SK-N-SH (cell line): ENCODE measurements around the gene TBX1. TPM values are rescaled to one million over a fixed set of nuclear protein-coding genes. Genes with fewer than 3 reads are reported as not detected.
"Not testable (repeated sequence)": the region's sequence is repeated elsewhere in the genome, so short reads cannot be mapped to it uniquely, and the experiment has no call there.

Experiments
- CTCF ChIA-PET: fragments of 300-600, 350-600 bp; formaldehyde crosslinking; extraction: SDS; loops from one replicate; lab custom pipeline; 2021; lab: Yijun Ruan, JAX
- POLR2A ChIA-PET: fragments of 350-600 bp; sonication (Branson Sonifier 250); formaldehyde crosslinking; extraction: SDS; loops from one replicate; lab custom pipeline; 2020; ENCODE audit warnings: antibody characterized with exemption, inconsistent platforms; lab: Yijun Ruan, JAX
- DNase-seq: peaks from one replicate; pipeline ENCODE4 v3.0.0; 2012
- H2AFZ ChIP-seq: fragments of 200-600 bp; sonication (generic); 2 replicates; pipeline ENCODE4 v1.8.1; 2016; ENCODE audit warnings: antibody characterized with exemption, mild to moderate bottlenecking, low read depth
- H3F3A ChIP-seq: fragments of 200-600 bp; sonication (generic); replicated peaks from 2 replicates; pipeline ENCODE3; 2016; ENCODE audit warnings: antibody characterized with exemption, mild to moderate bottlenecking; ENCODE audit not compliant: insufficient read depth
- H3K27ac ChIP-seq, 2 experiments: fragments of 200-500 bp in 1 of 2; fragments of 200-600 bp in 1 of 2; sonication (Bioruptor generic) in 1 of 2; sonication (generic), shearing (Covaris generic) in 1 of 2; 2 replicates each; pipeline versions ENCODE4 v1.5.1 to v1.6.1; 2014 to 2016; ENCODE audit warnings: low read depth in 2 of 2, inconsistent platforms in 1 of 2, low read length in 1 of 2, mild to moderate bottlenecking in 1 of 2, mixed read lengths in 1 of 2
- H3K27me3 ChIP-seq: fragments of 200-600 bp; sonication (generic), shearing (Covaris generic); 2 replicates; pipeline ENCODE4 v1.6.1; 2016; ENCODE audit warnings: mixed run types; ENCODE audit not compliant: insufficient read depth
- H3K36me3 ChIP-seq, 2 experiments: fragments of 200-500 bp in 1 of 2; fragments of 200-600 bp in 1 of 2; sonication (Bioruptor generic) in 1 of 2; sonication (generic) in 1 of 2; replicated peaks in 1 of 2; 2 replicates each; pipeline versions ENCODE3 to v1.5.1; 2014 to 2016; ENCODE audit warnings: low read length in 1 of 2, mild to moderate bottlenecking in 1 of 2; ENCODE audit not compliant: insufficient read depth in 2 of 2, control insufficient read depth in 1 of 2
- H3K4me1 ChIP-seq, 2 experiments: fragments of 200-500 bp in 1 of 2; fragments of 200-600 bp in 1 of 2; sonication (Bioruptor generic) in 1 of 2; sonication (generic), shearing (Covaris generic) in 1 of 2; 2 replicates each; pipeline versions ENCODE4 v1.5.1 to v1.6.1; 2014 to 2016; ENCODE audit warnings: low read depth in 1 of 2, low read length in 1 of 2, mixed run types in 1 of 2; ENCODE audit not compliant: insufficient read depth in 2 of 2, control insufficient read depth in 1 of 2
- H3K4me2 ChIP-seq: fragments of 200-600 bp; sonication (generic), shearing (Covaris generic); 2 replicates; pipeline ENCODE4 v1.6.1; 2017; ENCODE audit warnings: mixed run types
- H3K4me3 ChIP-seq, 2 experiments: fragments of 200-500 bp in 1 of 2; fragments of 200-600 bp in 1 of 2; sonication (Bioruptor generic) in 1 of 2; sonication (generic), shearing (Covaris generic) in 1 of 2; 2 replicates each; pipeline versions ENCODE4 v1.5.1 to v1.8.1; 2014 to 2016; ENCODE audit warnings: low read depth in 2 of 2, inconsistent platforms in 1 of 2, low read length in 1 of 2, mild to moderate bottlenecking in 1 of 2, mixed read lengths in 1 of 2, moderate library complexity in 1 of 2
- H3K79me2 ChIP-seq: fragments of 200-600 bp; sonication (generic); 2 replicates; pipeline ENCODE4 v1.8.1; 2017; ENCODE audit warnings: mild to moderate bottlenecking; ENCODE audit not compliant: insufficient read depth
- H3K9ac ChIP-seq: fragments of 200-600 bp; sonication (generic); 2 replicates; pipeline ENCODE4 v1.6.1; 2017; ENCODE audit warnings: mixed run types
- H3K9me2 ChIP-seq: fragments of 200-600 bp; sonication (generic); 2 replicates; pipeline ENCODE4 v1.6.1; 2017; ENCODE audit warnings: mixed run types
- H3K9me3 ChIP-seq: fragments of 200-600 bp; sonication (generic); 2 replicates; pipeline ENCODE4 v1.6.1; 2017; ENCODE audit warnings: mixed run types, mild to moderate bottlenecking, moderate library complexity
- H4K20me1 ChIP-seq: fragments of 200-600 bp; sonication (generic); 2 replicates; pipeline ENCODE4 v1.6.1; 2017; ENCODE audit warnings: mild to moderate bottlenecking, mixed run types; ENCODE audit not compliant: insufficient read depth
- ELF1 ChIP-seq: IDR thresholded peaks from 2 replicates; pipeline ENCODE4 v1.4.0; 2012
- EP300 ChIP-seq, 2 experiments: IDR thresholded peaks; 2 replicates each; pipeline versions ENCODE4 v1.4.0 to v1.6.1; 2012; ENCODE audit warnings: borderline replicate concordance in 1 of 2, low read depth in 1 of 2, low read length in 1 of 2
- EZH2phosphoT487 ChIP-seq: fragments of 200-600 bp; sonication (generic); IDR thresholded peaks from 2 replicates; pipeline ENCODE4 v1.6.1; 2017; ENCODE audit warnings: low read depth, mixed run types, mild to moderate bottlenecking, antibody characterized with exemption, moderate library complexity, borderline replicate concordance
- FOSL2 ChIP-seq: IDR thresholded peaks from 2 replicates; pipeline ENCODE4 v1.4.0; 2012; ENCODE audit warnings: low read depth, mild to moderate bottlenecking, moderate library complexity, borderline replicate concordance
- FOXJ3 ChIP-seq: sonication (generic); formaldehyde crosslinking; IDR thresholded peaks from 2 replicates; pipeline ENCODE4 v1.5.1; 2020; ENCODE audit warnings: mild to moderate bottlenecking, missing genetic modification reagents
- GABPA ChIP-seq: IDR thresholded peaks from 2 replicates; pipeline ENCODE4 v1.4.0; 2012; ENCODE audit warnings: low read depth, mild to moderate bottlenecking
- NFIC ChIP-seq: IDR thresholded peaks from 2 replicates; pipeline ENCODE4 v1.4.0; 2012; ENCODE audit warnings: borderline replicate concordance
- NRF1 ChIP-seq: IDR thresholded peaks from 2 replicates; pipeline ENCODE4 v1.6.1; 2012; ENCODE audit warnings: low read depth, mild to moderate bottlenecking, low read length
- RCOR1 ChIP-seq: fragments of 150-350 bp; IDR thresholded peaks from 2 replicates; pipeline ENCODE4 v1.6.1; 2017; ENCODE audit warnings: antibody characterized with exemption, low read length
- RXRA ChIP-seq: IDR thresholded peaks from 2 replicates; pipeline ENCODE4 v1.4.0; 2012; ENCODE audit warnings: low read depth, mild to moderate bottlenecking, borderline replicate concordance
- SMC3 ChIP-seq: IDR thresholded peaks from 2 replicates; pipeline ENCODE4 v1.6.1; 2012; ENCODE audit warnings: low read depth, low read length, improper control_type of control experiment
- TCF12 ChIP-seq: IDR thresholded peaks from 2 replicates; pipeline ENCODE4 v1.4.0; 2012
- TEAD4 ChIP-seq: IDR thresholded peaks from 2 replicates; pipeline ENCODE4 v1.4.0; 2012; ENCODE audit warnings: mild to moderate bottlenecking, borderline replicate concordance; ENCODE audit not compliant: insufficient read depth
- WGBS: methylation state at CpG from one replicate; pipeline ENCODE4 v1.1.6; 2017; ENCODE audit warnings: low lambda C conversion rate; 5-methylcytosine and 5-hydroxymethylcytosine counted together
- polyA plus RNA-seq, 3 experiments: library from polyadenylated mRNA; depleted of rRNA; stranded (reverse); fragments of >200 nt; gene quantifications; 2 replicates each; pipeline ENCODE4 v1.2.3, GENCODE V29; 2012
- TF ChIP-seq, protein P1 (sequence below): fragments of 150-350 bp; IDR thresholded peaks from 2 replicates; pipeline ENCODE4 v1.6.1; 2017; ENCODE audit warnings: antibody characterized with exemption, low read length, low read depth, borderline replicate concordance
- TF ChIP-seq, protein P2 (sequence below): fragments of 200-600 bp; sonication (generic); IDR thresholded peaks from 2 replicates; pipeline ENCODE4 v1.6.1; 2017; ENCODE audit warnings: antibody characterized with exemption, mild to moderate bottlenecking, moderate library complexity
- TF ChIP-seq, protein P3 (sequence below): IDR thresholded peaks from 2 replicates; pipeline ENCODE4 v1.4.0; 2012; ENCODE audit warnings: low read depth, borderline replicate concordance

The TBX1 gene
- polyA plus RNA-seq, 1 of the 3 experiments (the other 2 are of a cell fraction) = not detected

DNA sequence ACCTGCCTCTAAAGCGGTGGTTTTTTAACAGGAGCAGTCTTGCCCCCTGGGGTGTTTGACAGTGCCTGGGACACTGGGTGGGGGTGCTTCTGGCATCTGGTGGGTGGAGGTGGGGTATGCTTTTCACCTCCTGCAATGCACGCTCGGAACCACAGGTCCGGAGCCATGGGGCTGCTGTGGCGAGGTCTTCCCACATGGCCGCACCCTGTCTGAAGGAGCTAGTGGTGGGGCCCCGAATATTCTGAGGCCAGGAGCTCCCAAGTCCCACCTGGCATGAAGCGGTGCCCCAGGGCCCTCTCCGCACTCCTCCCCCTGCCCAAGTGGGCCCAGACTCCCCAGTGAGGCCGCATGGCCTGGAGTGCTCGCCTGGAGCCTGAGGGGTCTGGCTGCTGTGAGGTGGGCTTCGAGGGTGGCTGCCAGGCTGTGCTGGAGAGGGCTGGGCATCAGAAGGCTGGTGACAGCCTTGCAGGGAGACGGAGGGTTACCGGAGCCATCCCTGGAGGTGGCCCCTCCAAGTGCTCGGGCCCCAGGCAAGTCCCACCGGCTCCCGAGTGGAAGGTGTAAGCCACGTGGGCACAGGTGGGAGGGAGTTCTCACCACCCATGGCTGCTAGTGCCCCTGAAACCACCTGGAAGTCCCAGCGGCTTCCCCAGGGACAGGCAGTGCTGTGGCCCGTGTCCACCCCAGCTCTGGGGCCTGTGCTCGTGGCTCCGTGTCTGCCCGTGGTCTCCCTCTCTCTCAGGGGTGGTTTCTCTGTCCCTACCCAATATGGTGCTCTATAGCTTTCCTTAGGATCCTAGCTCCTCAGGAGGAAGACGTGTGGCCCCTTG, 15.1 kb downstream of the TBX1 start:
- peaks cover 3% of the 10 kb centered on the region; the same call in 1 of the 2 replicates for H3K27me3 ChIP-seq
- no peaks in the 10 kb centered on the region for H4K20me1 ChIP-seq
- no peak overlapping the region for H3K9ac ChIP-seq
- no peaks in the 10 kb centered on the region for H3K36me3 ChIP-seq
- WGBS = 82% methylated on average over 6 of the region's 24 CpGs
- POLR2A ChIA-PET = no interaction called here
- no peak overlapping the region for H3K4me3 ChIP-seq
- CTCF ChIA-PET = interaction anchor here (1.1 to 3.4 kb wide), 2 partner anchors 10 to 45 kb away, joined by 3 to 10 read pairs; no protein-coding TSS in a partner anchor
- TF ChIP-seq NFIC (no peak), GABPA (no peak), EZH2phosphoT487 (no peak)
- TF ChIP-seq, protein P1, sequence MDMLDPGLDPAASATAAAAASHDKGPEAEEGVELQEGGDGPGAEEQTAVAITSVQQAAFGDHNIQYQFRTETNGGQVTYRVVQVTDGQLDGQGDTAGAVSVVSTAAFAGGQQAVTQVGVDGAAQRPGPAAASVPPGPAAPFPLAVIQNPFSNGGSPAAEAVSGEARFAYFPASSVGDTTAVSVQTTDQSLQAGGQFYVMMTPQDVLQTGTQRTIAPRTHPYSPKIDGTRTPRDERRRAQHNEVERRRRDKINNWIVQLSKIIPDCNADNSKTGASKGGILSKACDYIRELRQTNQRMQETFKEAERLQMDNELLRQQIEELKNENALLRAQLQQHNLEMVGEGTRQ = no peak
- TF ChIP-seq, protein P2, sequence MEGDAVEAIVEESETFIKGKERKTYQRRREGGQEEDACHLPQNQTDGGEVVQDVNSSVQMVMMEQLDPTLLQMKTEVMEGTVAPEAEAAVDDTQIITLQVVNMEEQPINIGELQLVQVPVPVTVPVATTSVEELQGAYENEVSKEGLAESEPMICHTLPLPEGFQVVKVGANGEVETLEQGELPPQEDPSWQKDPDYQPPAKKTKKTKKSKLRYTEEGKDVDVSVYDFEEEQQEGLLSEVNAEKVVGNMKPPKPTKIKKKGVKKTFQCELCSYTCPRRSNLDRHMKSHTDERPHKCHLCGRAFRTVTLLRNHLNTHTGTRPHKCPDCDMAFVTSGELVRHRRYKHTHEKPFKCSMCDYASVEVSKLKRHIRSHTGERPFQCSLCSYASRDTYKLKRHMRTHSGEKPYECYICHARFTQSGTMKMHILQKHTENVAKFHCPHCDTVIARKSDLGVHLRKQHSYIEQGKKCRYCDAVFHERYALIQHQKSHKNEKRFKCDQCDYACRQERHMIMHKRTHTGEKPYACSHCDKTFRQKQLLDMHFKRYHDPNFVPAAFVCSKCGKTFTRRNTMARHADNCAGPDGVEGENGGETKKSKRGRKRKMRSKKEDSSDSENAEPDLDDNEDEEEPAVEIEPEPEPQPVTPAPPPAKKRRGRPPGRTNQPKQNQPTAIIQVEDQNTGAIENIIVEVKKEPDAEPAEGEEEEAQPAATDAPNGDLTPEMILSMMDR = no peak
- H3K4me1 ChIP-seq = no peaks in the 10 kb centered on the region; a peak in 1 of 4 replicates
- H3F3A ChIP-seq = no peaks in the 10 kb centered on the region
- H3K27ac ChIP-seq = no peak overlapping the region
- no peak overlapping the region for H3K4me2 ChIP-seq
- no peak for DNase-seq
- no peaks in the 10 kb centered on the region for H3K79me2 ChIP-seq
- H2AFZ ChIP-seq = no peak overlapping the region
- H3K9me3 ChIP-seq = no peaks in the 10 kb centered on the region
- H3K9me2 ChIP-seq = no peaks in the 10 kb centered on the region

DNA sequence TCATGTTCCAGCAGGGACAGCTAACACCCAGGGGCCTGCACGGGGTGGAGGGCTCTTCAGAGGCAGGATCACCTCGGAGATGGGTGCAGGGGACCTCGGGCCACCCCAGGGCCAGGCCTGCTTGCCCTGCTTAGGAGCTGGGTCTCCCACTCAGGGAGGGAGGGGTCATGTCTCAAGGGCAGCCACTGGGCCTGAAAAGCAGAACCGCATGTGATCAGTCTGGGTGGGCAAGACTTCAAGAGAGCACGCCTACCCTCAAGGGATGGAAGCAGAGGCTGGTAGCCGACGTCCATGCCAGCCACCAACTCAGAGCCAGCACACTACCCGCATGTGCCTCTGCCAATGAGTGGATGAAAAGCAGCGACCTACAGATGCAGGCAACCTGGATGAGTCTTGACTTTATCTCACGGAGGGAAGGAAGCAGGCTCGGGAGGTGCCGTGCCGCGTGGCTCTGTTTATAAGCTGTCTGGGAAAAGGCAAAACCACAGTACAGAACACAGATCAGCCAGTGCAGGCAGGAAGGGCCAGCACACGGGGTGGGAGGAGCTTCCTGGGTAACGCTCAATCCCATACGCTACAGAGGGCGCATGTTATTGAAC, 16.0 kb downstream of the TBX1 start:
- Histone ChIP-seq H3K36me3 (no peaks in the 10 kb centered on the region), H3K27ac (no peak overlapping the region), H3K9me2 (no peaks in the 10 kb centered on the region), H3K4me3 (no peak overlapping the region), H3K79me2 (no peaks in the 10 kb centered on the region), H2AFZ (no peak overlapping the region), H3F3A (no peaks in the 10 kb centered on the region), H3K27me3 (no peaks in the 10 kb centered on the region), H4K20me1 (no peaks in the 10 kb centered on the region), H3K4me1 (no peaks in the 10 kb centered on the region; a peak in 1 of 4 replicates), H3K9me3 (no peaks in the 10 kb centered on the region), H3K9ac (no peak overlapping the region), H3K4me2 (no peak overlapping the region)
- CTCF ChIA-PET = interaction anchor here (1.1 to 3.4 kb wide), 2 partner anchors 10 to 46 kb away, joined by 3 to 10 read pairs; no protein-coding TSS in a partner anchor
- no peak for DNase-seq
- TF ChIP-seq TEAD4 (no peak), NRF1 (no peak), TCF12 (no peak), EP300 (IDR thresholded peaks at IDR 0.05; ENCODE audit: borderline replicate concordance in 1 of 2, low read depth in 1 of 2, low read length in 1 of 2) (no peak), ELF1 (no peak), RXRA (no peak), SMC3 (no peak), RCOR1 (no peak), FOXJ3 (CRISPR knock-in tag) (no peak), FOSL2 (no peak)
- TF ChIP-seq, protein P3, sequence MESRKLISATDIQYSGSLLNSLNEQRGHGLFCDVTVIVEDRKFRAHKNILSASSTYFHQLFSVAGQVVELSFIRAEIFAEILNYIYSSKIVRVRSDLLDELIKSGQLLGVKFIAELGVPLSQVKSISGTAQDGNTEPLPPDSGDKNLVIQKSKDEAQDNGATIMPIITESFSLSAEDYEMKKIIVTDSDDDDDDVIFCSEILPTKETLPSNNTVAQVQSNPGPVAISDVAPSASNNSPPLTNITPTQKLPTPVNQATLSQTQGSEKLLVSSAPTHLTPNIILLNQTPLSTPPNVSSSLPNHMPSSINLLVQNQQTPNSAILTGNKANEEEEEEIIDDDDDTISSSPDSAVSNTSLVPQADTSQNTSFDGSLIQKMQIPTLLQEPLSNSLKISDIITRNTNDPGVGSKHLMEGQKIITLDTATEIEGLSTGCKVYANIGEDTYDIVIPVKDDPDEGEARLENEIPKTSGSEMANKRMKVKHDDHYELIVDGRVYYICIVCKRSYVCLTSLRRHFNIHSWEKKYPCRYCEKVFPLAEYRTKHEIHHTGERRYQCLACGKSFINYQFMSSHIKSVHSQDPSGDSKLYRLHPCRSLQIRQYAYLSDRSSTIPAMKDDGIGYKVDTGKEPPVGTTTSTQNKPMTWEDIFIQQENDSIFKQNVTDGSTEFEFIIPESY = no peak
- 53% methylated on average over 14 of the region's 18 CpGs for whole genome bisulfite sequencing
- POLR2A ChIA-PET = no interaction called here

DNA sequence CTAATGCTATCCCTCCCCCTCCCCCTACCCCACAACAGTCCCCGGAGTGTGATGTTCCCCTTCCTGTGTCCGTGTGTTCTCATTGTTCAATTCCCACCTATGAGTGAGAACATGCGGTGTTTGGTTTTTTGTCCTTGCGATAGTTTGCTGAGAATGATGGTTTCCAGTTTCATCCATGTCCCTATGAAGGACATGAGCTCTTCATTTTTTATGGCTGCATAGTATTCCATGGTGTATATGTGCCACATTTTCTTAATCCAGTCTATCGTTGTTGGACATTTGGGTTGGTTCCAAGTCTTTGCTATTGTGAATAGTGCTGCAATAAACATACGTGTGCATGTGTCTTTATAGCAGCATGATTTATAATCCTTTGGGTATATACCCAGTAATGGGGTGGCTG, 16.6 kb downstream of the TBX1 start:
- H4K20me1 ChIP-seq, POLR2A ChIA-PET, H3K36me3 ChIP-seq, H3K4me1 ChIP-seq, H2AFZ ChIP-seq, H3K27me3 ChIP-seq, H3K9ac ChIP-seq, DNase-seq, H3K79me2 ChIP-seq, H3K27ac ChIP-seq, H3F3A ChIP-seq, H3K4me3 ChIP-seq, H3K9me3 ChIP-seq, H3K9me2 ChIP-seq, H3K4me2 ChIP-seq: not testable (repeated sequence)
- 79% methylated on average over 6 of the region's 6 CpGs for WGBS
- CTCF ChIA-PET = interaction anchor here (3.4 kb wide), 1 partner anchor 46 kb away, joined by 10 read pairs; no protein-coding TSS in a partner anchor
